ENCODE results near the gene RMP24.

Gene RMP24

DNA sequence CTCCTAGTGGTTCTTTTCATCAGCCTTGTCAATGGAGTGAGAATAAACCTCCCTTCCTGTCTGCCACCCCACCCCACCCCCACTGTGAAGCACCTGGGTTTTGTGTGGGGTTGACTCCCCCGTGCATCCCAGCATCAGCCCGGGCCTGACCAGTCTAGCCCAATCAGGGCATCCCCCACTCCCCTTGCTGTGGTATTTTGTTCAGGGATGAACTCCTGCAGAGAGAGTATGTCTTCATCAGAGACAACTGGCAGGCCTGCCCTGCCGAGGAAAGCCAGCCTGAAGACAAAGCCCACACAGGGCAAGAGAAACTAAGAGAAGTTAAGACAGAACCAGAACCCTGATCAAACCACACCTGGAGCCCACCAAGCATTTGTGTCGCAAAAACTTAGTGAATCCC lies 36.7 kb upstream of the RMP24 start:
- Histone ChIP-seq H3K36me3 (replicated peaks in 1 of 2; ENCODE audit: control insufficient read depth in 1 of 2, insufficient read depth in 2 of 2, low read length in 2 of 2) (no peaks in the 10 kb centered on the region), H3K4me3 (replicated peaks in 1 of 3; ENCODE audit: low read depth in 2 of 3, low read length in 3 of 3) (no peak overlapping the region), H2AFZ (ENCODE audit: insufficient read depth, low read depth, low read length, poor library complexity, severe bottlenecking) (no peak overlapping the region), H3K9me3 (replicated peaks in 1 of 2; ENCODE audit: control insufficient read depth in 1 of 2, insufficient read depth in 1 of 2, low read length in 2 of 2) (no peaks in the 10 kb centered on the region), H3K4me2 (replicated peaks; ENCODE audit: extremely low read depth, low read length, poor library complexity, severe bottlenecking) (no peak overlapping the region), H3K79me2 (ENCODE audit: insufficient read depth, low read length) (no peaks in the 10 kb centered on the region), H3K27ac (ENCODE audit: low read depth in 1 of 2, low read length in 2 of 2) (no peak overlapping the region), H3K9ac (ENCODE audit: insufficient read depth, low read length, poor library complexity, severe bottlenecking) (no peak overlapping the region), H3K27me3 (ENCODE audit: control insufficient read depth in 2 of 2, insufficient read depth in 2 of 2, low read length in 2 of 2) (no peaks in the 10 kb centered on the region), H3K4me1 (ENCODE audit: control insufficient read depth in 1 of 2, insufficient read depth in 2 of 2, low read length in 2 of 2) (no peaks in the 10 kb centered on the region), H4K20me1 (ENCODE audit: insufficient read depth, low read length) (no peaks in the 10 kb centered on the region)
- no peaks in the 10 kb centered on the region for H3K4me1 Mint-ChIP-seq
- DNase-seq = no peak
- intact Hi-C loops (cut with micrococcal nuclease) = no loop called here
- H3K36me3 Mint-ChIP-seq = no peaks in the 10 kb centered on the region
- 56% methylated on average over 2 of the region's 4 CpGs for WGBS (ENCODE audit: insufficient coverage)
- TF ChIP-seq CTCF (IDR thresholded peaks at IDR 0.05) = no peak
- H3K4me3 Mint-ChIP-seq = no peak overlapping the region
- peaks cover 4 to 7% (median 6%) of the 10 kb centered on the region in 3 donors for H3K27me3 Mint-ChIP-seq (ENCODE audit: low read depth in 3 of 3)
- no peak overlapping the region for H3K27ac Mint-ChIP-seq
- H3K9me3 Mint-ChIP-seq = peaks cover 0 to 3% (median 0%) of the 10 kb centered on the region in 7 donors

- Mint-ChIP-seq H3K27me3 (ENCODE audit: low read depth in 3 of 3) (peaks cover 0 to 5% (median 3%) of the 10 kb centered on the region in 3 donors), H3K4me3 (no peak overlapping the region), H3K9me3 (peaks cover 0 to 3% (median 0%) of the 10 kb centered on the region in 7 donors), H3K27ac (no peak overlapping the region), H3K4me1 (no peaks in the 10 kb centered on the region), H3K36me3 (no peaks in the 10 kb centered on the region)
- no peak for DNase-seq
- H3K36me3 ChIP-seq (replicated peaks in 1 of 2; ENCODE audit: control insufficient read depth in 1 of 2, insufficient read depth in 2 of 2, low read length in 2 of 2) = no peaks in the 10 kb centered on the region
- H3K4me1 ChIP-seq (ENCODE audit: control insufficient read depth in 1 of 2, insufficient read depth in 2 of 2, low read length in 2 of 2) = no peaks in the 10 kb centered on the region
- H3K27me3 ChIP-seq (ENCODE audit: control insufficient read depth in 2 of 2, insufficient read depth in 2 of 2, low read length in 2 of 2) = no peaks in the 10 kb centered on the region
- H3K79me2 ChIP-seq (ENCODE audit: insufficient read depth, low read length) = no peaks in the 10 kb centered on the region
- no peak overlapping the region for H3K4me3 ChIP-seq (replicated peaks in 1 of 3; ENCODE audit: low read depth in 2 of 3, low read length in 3 of 3)
- H3K9ac ChIP-seq (ENCODE audit: insufficient read depth, low read length, poor library complexity, severe bottlenecking) = no peak overlapping the region
- no peak overlapping the region for H3K4me2 ChIP-seq (replicated peaks; ENCODE audit: extremely low read depth, low read length, poor library complexity, severe bottlenecking)
- no peaks in the 10 kb centered on the region for H3K9me3 ChIP-seq (replicated peaks in 1 of 2; ENCODE audit: control insufficient read depth in 1 of 2, insufficient read depth in 1 of 2, low read length in 2 of 2)
- H3K27ac ChIP-seq (ENCODE audit: low read depth in 1 of 2, low read length in 2 of 2) = no peak overlapping the region
- TF ChIP-seq CTCF (IDR thresholded peaks at IDR 0.05) = no peak
- intact Hi-C loops (cut with micrococcal nuclease) = no loop called here
- H2AFZ ChIP-seq (ENCODE audit: insufficient read depth, low read depth, low read length, poor library complexity, severe bottlenecking) = no peak overlapping the region
- H4K20me1 ChIP-seq (ENCODE audit: insufficient read depth, low read length) = no peaks in the 10 kb centered on the region
- WGBS (ENCODE audit: insufficient coverage) = 89% methylated on average over 1 of the region's 1 CpG
Observed at GRCh38 chr18:35936951-35937350, 35.5 kb upstream of the RMP24 start.

Data from CD14-positive monocyte (primary cell).